NOMO-1 (cell line): Measurements from ENCODE around the gene CHMP1B.
"Not testable (repeated sequence)": the region's sequence is repeated elsewhere in the genome, so short reads cannot be mapped to it uniquely, and the experiment has no call there.

Experiments
- DNase-seq, 2 experiments: peaks; one replicate each; lab custom pipeline; 2025; ENCODE audit not compliant: unreplicated experiment in 2 of 2; lab: John Stamatoyannopoulos, UW

Gene CHMP1B

DNA sequence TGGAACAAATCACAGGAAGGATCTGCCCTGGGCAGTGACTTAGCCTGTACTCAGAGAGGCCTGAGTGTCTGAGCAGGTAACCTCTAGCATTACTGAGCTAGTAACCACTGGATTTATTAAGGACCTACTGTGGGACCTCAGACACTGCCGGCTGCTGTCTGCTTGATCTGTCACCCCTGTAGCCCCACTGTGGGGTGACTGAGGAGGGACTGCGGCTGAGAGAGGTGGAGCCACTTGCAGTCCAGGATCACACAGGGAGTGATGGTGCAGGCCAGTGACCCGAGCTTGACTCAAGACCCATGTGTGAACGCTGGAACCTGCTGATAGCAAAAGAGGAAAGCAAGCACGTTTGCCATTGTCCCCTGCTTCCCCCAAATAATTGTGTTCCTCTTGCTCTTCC is 15.6 kb downstream of the CHMP1B start:
- DNase-seq: no peak

DNA sequence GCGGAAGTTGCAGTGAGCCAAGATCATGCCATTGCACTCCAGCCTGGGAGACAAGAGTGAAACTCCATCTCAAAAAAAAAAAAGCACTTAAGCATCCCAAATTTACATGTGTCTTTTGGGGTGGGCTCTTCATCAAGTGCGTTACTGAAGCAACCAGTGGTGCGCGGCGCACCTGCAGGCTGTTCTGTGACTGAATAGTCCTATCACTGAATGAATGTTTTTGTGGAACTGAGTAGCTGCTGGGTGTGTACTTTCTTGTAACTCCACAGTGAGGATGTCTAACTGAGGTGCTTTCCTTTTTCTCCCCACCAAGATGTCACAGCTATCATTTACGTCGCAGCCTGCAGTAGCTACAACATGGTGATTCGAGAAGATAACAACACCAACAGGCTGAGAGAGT is 17.0 kb downstream of the CHMP1B start:
- DNase-seq: no peak

DNA sequence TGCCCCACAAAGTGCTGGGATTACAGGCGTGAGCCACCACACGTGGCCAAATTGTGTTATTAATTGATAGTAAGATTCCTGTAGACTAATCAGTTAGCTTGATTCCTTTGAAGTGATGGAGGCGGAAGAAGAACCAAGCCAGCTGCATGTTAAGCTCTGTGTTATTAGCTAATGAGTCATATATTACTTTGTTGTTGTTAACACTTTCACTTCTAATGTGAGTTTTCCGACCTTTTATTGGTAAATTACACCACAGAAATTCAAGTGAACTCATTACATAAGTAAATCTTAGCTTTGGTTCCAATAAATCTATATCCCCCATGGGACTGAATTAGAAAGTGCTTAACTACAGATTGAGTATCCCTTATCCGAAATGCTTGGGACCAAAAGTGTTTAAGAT is 20.3 kb downstream of the CHMP1B start:
- no peak for DNase-seq

DNA sequence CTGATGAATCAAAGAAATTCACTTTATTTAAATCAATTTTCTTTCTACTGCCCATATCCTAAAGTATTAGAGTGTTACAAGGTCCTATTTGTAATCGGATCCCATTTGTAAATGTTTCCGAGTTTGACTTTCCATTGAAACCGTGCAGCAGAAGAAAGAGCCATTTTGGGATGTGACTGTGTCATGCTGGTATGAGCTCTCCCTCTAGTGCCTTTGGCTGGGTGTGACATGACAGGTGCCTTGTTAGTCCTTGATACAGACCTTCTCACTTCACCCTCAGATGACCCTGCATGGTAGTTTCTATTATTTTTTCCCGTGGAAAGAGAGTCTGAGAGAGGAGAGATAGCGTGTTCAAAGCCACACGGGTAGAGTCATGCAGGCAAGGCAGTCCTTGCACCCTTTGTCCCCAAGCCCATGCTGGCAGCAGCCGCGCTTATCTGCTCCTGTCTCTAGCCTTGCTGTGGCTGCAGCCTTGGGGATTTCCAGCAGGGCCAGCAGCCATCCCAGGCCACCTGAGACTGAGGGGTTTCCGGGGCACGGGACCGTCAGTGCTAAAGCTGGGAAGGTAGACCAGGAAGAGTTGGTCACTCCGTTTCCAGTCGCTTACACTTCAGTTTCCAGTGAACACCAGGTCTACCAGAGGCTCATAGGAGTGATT is 21.4 kb downstream of the CHMP1B start:
- peak; percentile 14 to 18 for DNase-seq

DNA sequence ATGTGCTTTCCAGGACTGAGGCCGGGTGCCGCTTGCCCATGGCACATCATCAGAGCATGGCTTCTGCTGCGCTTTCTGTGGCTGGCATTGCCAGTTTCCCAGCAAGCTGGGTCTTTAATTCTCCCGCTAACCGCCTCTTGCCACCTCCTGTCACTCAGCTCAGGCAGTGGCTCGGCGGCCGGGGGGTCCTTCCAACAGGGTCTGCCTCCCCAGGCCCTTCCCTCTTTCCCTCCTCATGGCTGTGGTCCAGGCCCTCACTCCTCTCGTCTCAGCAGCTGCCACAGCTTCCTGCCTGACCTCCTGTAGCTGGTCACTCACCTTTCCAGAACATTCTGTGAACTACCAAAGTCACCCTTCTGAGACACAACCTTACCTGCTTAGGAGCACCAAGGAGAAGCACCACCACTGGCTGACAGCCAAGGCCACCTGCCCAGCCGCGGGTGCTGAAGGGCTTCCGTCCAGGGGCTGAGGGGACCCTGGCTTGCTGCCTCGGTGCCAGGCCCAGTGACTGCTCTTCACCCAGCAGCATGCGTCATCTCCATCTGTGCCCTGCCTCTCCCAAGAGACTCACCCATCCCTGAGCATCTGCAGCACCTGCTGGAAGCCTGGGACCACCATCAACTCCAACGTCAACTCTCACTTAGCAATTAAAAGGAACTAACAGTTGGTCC is 22.6 kb downstream of the CHMP1B start:
- DNase-seq: no peak

DNA sequence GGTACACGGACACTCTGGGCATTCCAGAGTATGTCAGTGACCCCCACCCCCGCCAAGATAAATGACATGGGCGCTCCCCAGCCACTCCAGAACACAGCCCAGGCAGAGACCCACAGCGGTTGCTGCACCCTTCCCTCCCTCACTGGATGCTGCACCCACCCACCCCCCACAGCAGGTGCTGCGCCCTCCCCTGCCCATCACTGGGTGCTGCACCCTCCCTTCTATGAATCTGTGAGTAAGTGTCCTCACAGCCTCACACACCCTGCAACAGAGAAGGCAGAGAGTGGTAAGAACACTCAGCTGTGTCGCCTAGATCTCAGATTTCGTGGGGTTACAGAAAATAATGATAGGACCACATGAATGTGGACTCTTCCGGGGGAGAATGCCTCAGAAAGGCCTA is 23.5 kb downstream of the CHMP1B start:
- no peak for DNase-seq

DNA sequence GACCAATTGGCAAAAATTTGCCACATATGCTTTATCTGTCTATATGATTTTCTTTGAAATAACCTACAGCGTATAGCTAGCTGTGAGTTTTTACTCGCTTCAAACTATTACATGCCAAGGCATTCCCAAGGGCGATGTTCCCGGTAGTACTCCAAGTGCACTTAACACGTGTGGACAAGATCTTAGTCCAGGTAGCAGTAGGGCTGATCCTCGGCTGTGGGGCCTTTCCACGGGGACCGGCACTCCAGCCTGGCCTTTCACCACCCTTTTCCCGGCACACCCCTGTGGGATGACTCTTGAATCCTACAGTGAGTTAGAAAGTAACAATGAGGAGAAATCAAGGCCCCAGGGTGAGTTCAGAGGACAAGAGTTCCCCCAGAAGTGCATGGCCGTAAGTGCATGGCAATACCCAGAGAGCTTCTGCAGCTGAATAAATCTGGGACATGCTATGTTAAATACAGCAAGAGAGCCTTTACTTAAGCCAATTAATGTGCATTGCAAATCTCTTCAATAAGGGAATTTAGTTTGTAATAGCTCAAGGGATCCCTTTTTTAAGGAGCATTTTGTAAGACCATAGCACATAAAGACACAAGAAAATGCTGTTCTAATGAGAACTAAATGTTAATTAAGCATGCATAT is 26.4 kb downstream of the CHMP1B start:
- no peak for DNase-seq

DNA sequence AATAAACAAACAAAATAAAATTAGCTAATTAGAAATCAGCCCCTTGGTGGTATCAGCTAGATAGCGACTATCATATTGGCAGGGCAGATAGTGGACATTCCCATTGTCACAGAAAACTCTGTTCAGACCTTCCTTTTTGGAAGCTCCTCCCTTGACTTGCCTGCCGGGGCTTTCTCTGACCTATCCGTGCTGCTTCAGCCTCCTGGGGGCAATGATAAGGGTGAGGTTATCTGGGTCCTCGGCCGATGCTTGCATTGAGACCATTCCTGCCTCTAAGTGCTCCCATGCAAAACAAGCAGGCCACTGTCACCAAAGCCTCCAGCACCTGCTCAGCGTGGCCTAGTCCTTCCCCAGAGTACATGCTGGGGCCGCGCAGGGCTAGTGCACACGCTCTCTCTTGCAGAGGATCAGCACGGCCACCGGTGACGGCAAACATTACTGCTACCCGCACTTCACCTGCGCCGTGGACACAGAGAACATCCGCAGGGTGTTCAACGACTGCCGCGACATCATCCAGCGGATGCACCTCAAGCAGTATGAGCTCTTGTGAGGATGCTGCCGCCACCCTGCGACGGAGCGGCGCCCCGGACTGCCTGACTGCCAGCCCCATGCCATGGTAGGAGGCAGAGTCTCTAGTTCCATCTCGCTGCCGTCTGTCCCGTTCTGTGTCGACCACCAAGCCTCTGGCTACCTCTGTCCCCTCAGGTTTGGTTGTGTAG is 29.5 kb downstream of the CHMP1B start:
- no peak for DNase-seq

DNA sequence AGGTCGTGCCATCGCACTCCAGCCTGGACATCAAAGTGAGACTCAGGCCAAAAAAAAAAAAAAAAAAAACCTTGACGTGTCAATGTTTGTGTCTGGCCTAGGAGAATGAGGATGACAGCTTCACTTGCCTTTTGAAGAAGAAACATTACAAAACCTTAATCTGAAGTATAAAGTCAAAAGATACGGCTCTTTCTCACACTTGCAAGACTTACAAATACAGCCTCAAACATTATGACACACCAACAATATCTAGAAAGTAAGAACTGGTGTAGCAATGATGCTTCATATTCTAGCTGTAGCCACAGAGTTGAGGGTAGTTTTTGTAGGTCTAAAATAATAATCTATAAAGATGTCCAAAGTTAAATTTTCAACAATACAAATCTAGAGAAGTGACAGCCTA is 31.4 kb downstream of the CHMP1B start:
- peak in 1 of 2 experiments; percentile 24 for DNase-seq

DNA sequence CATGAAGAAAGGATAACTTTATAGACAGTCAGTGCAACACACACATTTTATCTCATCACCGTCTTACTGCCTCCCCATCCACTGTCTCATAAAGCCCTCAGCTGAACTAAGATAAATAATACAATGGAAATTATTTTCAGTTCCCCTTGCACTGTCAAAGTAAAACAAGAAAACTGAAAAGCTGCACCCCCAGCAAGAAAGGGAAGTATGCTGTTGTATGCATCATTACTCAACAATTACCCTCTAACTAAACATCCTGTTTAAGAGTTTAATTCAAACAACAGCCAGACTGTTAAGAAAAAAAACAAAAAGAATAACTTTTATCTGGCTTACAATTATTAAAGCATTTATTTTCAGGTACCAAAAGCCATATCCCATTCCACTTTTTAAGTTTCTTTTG is 31.9 kb downstream of the CHMP1B start:
- peak; percentile 77 to 97 for DNase-seq

DNA sequence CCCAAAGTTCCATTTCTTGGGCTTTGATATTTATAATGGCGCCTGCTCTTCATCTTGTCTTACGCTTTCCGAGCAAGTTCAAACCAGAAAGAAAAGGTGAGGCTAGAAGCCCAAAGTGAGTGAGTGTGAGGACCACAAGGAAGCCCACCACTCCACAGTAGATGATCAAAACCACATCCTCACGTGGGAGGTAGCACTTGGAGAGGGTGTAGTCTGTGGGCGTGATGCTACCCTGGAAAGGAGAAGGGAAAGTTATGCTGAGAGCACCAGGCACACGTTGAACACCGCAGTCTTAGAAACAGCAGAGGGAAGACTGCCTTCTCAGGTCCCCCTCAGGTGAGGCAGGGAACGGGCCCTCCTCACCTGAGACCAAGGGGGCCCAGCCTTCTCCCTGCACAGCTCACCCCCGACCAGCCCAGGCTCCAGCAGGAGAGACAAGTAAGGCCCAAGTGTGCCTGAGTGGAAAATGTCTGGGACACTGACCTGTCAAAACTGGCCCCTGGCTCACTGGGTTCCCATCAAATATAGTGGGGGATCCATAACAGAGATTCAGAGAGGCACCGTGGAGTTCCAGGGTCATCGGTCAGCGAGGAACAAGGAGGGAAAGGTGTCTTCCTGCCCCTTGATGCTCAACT is 33.3 kb downstream of the CHMP1B start:
- DNase-seq: peak in 1 of 2 experiments; percentile 11

DNA sequence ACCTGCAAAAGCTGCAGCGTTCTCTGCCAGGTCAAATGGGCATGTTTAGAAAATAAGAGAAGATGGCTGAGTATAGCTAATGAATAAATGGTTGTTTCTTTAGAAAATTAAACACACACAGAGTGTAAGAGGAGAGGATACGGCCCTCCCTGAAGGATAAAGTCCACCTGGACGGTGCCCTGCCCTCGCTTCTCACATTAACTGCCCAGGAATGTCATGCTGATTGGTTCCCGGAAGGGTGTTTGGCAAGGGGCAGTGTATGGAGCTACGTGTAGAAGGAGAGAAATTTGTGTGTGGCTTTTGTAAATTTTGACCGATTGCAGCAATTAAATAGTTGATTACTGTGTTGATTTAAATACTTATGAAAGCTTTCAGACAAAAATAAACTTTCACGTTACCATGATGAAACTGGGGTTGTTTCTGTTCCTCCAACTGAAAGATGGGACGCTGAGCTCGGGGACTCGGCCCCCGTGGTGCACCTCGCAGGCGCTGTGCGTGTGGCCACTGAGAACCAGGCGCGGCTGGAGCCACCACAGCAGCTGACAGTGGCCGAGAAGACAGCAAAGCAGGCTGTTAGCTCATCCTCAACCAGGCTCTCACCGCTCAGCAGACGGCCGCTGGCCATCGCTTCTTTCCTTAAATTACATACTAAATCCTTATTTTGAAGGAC is 34.2 kb downstream of the CHMP1B start:
- DNase-seq: peak; percentile 82 to 90

DNA sequence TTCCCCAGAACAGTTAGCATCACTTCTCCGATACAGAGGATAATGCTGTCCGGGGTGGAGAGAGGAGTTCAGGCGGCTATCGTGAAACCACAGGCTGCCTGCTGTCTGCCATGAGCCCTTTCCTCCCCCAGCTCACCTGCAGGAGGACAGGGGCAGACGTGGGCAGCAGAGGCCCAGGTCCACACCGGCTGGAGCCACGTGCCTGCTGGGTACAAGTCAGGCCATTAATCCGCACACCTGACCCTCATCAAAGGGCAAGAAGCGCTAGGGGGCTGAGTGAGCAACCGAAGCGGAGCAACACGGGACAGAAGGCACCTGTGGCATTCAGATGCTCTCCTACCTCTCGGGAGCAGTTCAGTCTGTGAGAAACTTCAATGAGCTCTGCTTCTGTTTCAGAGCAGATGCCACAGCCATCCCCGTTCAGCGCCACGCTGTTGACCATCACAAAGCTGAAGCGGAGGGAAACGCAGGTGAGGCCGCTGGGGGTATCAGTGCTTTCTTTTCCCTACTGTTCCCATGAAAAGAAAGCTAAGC is 35.4 kb downstream of the CHMP1B start:
- no peak for DNase-seq

DNA sequence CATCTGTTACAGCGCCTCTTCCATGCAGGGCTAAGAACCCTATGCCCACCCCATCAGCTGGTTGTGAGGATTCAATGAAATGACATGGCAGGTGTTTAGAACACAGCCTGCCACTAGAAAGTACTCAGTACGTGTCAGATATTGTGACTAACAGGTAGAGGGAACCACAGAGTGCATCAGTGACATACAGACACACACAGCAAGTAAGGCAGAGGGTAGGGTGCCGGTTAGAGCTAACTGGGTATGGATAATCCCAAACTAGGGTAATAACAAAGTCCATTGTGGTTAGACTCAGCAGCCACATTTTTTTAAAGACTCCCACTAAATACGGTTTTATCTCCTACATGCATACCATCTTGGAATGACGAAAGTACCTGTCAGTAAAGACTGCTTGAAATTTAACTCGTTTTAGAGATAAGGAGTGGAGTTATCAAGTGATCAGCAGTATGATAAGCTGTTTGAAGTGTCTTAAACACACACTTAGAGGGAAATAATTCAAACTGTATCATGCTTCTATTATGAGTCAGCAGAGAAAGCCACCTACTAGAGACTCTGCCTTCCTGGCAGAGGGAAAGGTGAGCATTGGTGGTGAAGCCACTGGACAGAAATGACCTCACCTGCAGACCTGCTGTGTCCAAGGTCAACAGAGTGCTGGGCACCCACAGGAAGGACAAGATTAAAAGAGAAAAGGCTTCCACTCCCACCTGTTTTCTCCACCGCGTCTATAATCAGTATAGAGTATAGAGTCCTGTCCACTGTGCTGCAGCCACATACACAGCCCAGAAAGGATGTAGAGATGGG is 36.3 kb downstream of the CHMP1B start:
- no peak for DNase-seq

DNA sequence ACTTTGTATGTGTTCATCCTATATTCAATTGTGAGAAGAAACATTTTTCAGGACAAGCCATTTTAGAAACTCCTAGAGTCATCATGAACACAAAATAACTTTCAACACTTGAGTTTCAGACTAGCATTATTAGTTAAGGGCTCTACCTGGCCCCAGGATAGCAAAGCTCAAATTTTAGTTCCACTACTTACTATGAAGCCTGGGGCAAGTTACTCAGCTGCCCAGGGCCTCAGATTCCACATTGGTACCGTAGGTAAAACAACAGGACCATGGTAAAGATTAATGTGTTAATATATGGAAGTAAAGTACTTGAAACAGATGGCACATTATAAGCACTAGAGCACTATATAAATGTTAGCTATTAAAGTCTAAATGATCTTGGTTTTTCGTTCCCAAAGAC is 37.5 kb downstream of the CHMP1B start:
- no peak for DNase-seq

DNA sequence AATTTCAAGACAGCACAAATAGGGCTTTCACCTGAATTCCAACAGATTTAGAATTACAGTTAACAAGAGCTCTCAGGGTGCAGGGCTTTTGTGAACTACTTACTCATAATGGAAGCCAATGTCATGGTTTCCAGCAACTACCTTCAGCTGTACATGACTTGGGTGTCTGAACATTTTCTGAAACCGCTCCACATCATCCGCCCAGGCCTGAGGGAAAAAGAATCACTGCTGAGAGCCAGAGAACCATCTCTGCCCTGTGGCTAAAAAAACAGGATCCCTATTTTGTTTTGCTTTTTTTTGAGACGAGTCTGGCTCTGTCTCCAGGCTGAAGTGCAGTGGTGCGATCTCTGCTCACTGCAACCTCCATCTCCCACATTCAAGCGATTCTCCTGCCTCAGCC is 38.1 kb downstream of the CHMP1B start:
- DNase-seq: no peak

DNA sequence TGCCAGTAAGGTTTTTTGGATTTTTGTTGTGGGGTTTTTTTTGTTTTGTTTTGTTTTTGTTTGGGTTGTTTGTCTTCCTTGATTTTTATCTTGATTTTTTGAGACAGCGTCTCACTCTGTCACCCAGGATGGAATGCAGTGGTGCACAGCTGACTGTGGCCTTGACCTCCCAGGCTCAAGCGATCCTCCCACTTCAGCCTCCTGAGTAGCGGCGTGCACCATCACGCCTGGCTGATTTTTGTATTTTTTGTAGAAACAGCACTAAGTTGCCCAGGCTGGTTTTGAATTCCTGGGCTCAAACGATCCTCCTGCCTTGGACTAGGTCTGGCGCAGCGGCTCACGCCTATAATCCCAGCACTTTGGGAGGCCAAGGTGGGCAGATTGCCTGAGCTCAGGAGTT is 40.5 kb downstream of the CHMP1B start:
- DNase-seq: no peak

DNA sequence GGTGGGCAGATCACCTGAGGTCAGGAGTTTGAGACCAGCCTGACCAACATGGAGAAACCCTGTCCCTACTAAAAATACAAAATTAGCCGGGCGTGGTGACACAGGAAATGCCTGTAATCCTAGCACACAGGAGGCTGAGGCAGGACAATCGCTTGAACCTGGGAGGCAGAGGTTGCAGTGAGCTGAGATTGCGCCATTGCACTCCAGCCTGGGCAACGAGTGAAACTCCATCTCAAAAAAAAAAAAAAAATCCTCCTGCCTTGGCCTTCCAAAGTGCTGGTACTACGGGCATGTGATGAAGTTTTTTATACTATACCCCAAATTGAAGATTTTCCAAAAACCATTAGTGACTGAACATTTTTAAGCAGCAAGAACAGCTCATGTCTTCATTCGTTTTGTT is 41.2 kb downstream of the CHMP1B start:
- not testable (repeated sequence) for DNase-seq

DNA sequence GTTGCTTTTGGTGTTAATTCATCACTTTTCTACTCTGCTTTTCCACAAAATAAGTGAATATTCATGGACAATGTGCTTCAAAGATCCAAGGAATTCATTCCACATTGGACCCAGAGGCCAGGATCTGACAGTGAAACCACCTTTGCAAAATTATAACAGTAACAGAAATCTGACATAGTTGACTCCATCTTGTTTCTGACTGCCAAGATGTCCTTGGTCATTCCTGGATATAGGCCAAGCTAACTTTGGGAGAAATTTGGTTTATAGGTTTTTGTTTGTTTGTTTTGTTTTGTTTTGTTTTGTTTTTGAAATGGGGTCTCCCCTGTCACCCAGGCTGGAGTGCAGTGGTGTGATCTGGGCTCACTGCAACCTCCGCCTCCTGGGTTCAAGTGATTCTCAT is 46.6 kb downstream of the CHMP1B start:
- DNase-seq: no peak

DNA sequence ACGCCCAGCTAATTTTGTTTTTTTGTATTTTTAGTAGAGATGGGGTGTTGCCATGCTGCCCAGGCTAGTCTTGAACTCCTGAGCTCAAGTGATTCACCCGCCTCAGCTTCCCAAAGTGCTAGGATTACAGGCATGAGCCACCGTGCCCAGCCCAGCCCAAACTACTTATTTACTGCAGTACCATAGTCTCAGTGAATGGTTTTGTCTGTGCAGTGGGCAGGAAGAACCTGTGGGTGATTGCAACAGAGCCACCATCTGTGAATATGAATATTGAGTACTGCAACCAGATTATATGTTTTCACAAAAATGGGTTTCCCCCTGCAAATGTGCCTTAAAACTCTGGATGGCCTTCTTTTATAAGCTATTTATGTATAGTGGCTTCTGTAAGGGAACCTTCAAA is 47.9 kb downstream of the CHMP1B start:
- DNase-seq: no peak
